Measurements from ENCODE around the gene THAP12.
"Not testable (repeated sequence)": the region's sequence is repeated elsewhere in the genome, so short reads cannot be mapped to it uniquely, and the experiment has no call there.

GRCh38 chr11:76323375-76323774 lies 57.6 kb downstream of the THAP12 start:
- TF ChIP-seq CTCF, POLR2A (IDR thresholded peaks at IDR 0.05): not testable (repeated sequence)

Data from heart left ventricle (tissue), 13 donors.